NCI-H69 (cell line): ENCODE data around the gene C14orf132.
"Not testable (repeated sequence)": the region's sequence is repeated elsewhere in the genome, so short reads cannot be mapped to it uniquely, and the experiment has no call there.

Source experiments
- DNase-seq: peaks from one replicate; lab custom pipeline; 2025; lab: John Stamatoyannopoulos, UW

Gene C14orf132

GRCh38 chr14:96038920-96039632, at the start of gene C14orf132:
TSS of gene C14orf132 (plus strand) at chr14:96039362. CDS start at chr14:96039501, 139 bp downstream.
- peak; percentile 87 for DNase-seq

- DNase-seq: peak; percentile 83
Measured at GRCh38 chr14:95993768-95994592, 45.2 kb upstream of the C14orf132 start.

GRCh38 chr14:95994593-95994928, 44.6 kb upstream of the C14orf132 start:
- DNase-seq: no peak

- DNase-seq: peak; percentile 75
Measured at GRCh38 chr14:95998656-95999055, 40.5 kb upstream of the C14orf132 start.

GRCh38 chr14:96001866-96002497, 37.2 kb upstream of the C14orf132 start:
- peak; percentile 97 for DNase-seq

GRCh38 chr14:96002498-96002884, 36.7 kb upstream of the C14orf132 start:
- DNase-seq: peak; percentile 33

- no peak for DNase-seq
Measured at GRCh38 chr14:96011131-96011530, 28.0 kb upstream of the C14orf132 start.

- no peak for DNase-seq
Measured at GRCh38 chr14:96011607-96012006, 27.6 kb upstream of the C14orf132 start.

GRCh38 chr14:96012757-96013156, 26.4 kb upstream of the C14orf132 start:
- not testable (repeated sequence) for DNase-seq

GRCh38 chr14:96014176-96014575, 25.0 kb upstream of the C14orf132 start:
- no peak for DNase-seq

GRCh38 chr14:96016501-96017160, 22.5 kb upstream of the C14orf132 start:
- peak; percentile 96 for DNase-seq

- no peak for DNase-seq
Measured at GRCh38 chr14:96017882-96018281, 21.3 kb upstream of the C14orf132 start.

GRCh38 chr14:96027431-96028355, 11.5 kb upstream of the C14orf132 start:
- peak; percentile 23 for DNase-seq

- no peak for DNase-seq
Measured at GRCh38 chr14:96029089-96029645, 10.0 kb upstream of the C14orf132 start.

- no peak for DNase-seq
Measured at GRCh38 chr14:96030108-96030760, 8.9 kb upstream of the C14orf132 start.

GRCh38 chr14:96031691-96032090, 7.5 kb upstream of the C14orf132 start:
- DNase-seq: no peak

GRCh38 chr14:96035456-96035855, 3.7 kb upstream of the C14orf132 start:
- DNase-seq: no peak

GRCh38 chr14:96037891-96038557, 1.1 kb upstream of the C14orf132 start:
- peak; percentile 93 for DNase-seq

GRCh38 chr14:96038558-96038919, 623 bp upstream of the C14orf132 start:
- DNase-seq: peak; percentile 74
